Mesothelial cell of epicardium (in vitro differentiated cells): ENCODE measurements around the gene ACBD4. TPM values are rescaled to one million over a fixed set of nuclear protein-coding genes. Genes with fewer than 3 reads are reported as not detected.

Source experiments
- DNase-seq, 2 experiments: peaks; one replicate each; pipeline ENCODE4 v3.0.0; 2021; ENCODE audit warnings: low spot score in 2 of 2; ENCODE audit not compliant: unreplicated experiment in 2 of 2
- H3K27ac Mint-ChIP-seq: 2 replicates; pipeline ENCODE4 v1.8.0; 2021; ENCODE audit warnings: mixed read lengths
- H3K27me3 Mint-ChIP-seq: 2 replicates; pipeline ENCODE4 v1.8.0; 2021; ENCODE audit warnings: low read depth, mixed read lengths
- H3K36me3 Mint-ChIP-seq: 2 replicates; pipeline ENCODE4 v1.8.0; 2021; ENCODE audit warnings: mixed read lengths
- H3K4me1 Mint-ChIP-seq: 2 replicates; pipeline ENCODE4 v1.8.0; 2021; ENCODE audit warnings: mixed read lengths
- H3K4me3 Mint-ChIP-seq: 2 replicates; pipeline ENCODE4 v1.8.0; 2021; ENCODE audit warnings: mild to moderate bottlenecking, moderate library complexity, mixed read lengths
- H3K9me3 Mint-ChIP-seq: 2 replicates; pipeline ENCODE4 v1.8.0; 2021; ENCODE audit warnings: mixed read lengths
- CTCF ChIP-seq: fragments of 200-600 bp; sonication (generic); IDR thresholded peaks from one replicate; pipeline ENCODE4 v1.5.0; 2021; ENCODE audit warnings: antibody characterized with exemption; ENCODE audit not compliant: unreplicated experiment
- total RNA-seq: library from RNA; stranded (reverse); gene quantifications from 3 replicates; pipeline ENCODE4 v1.2.1, GENCODE V29; 2021

ACBD4 gene
- total RNA-seq, 1 donor from 2014 or later: 17.4 TPM

GRCh38 chr17:45104907-45105624 is 30.4 kb upstream of the ACBD4 start:
- Mint-ChIP-seq H3K9me3 (no peaks in the 10 kb centered on the region), H3K27me3 (no peaks in the 10 kb centered on the region), H3K36me3 (peaks cover 20% of the 10 kb centered on the region), H3K4me1 (peaks cover 23% of the 10 kb centered on the region), H3K27ac (no peak overlapping the region), H3K4me3 (no peak overlapping the region)
- DNase-seq: no peak
- TF ChIP-seq CTCF: no peak

- Mint-ChIP-seq H3K4me1 (peaks cover 23% of the 10 kb centered on the region), H3K9me3 (no peaks in the 10 kb centered on the region), H3K36me3 (peaks cover 20% of the 10 kb centered on the region), H3K27me3 (no peaks in the 10 kb centered on the region), H3K4me3 (no peak overlapping the region), H3K27ac (no peak overlapping the region)
- TF ChIP-seq CTCF: no peak
- no peak for DNase-seq
These were observed 29.4 kb upstream of the ACBD4 start for GRCh38 chr17:45106096-45106495.

GRCh38 chr17:45106582-45106981 is 28.9 kb upstream of the ACBD4 start:
- Mint-ChIP-seq H3K4me3 (no peak overlapping the region), H3K4me1 (peaks cover 22% of the 10 kb centered on the region), H3K27me3 (no peaks in the 10 kb centered on the region), H3K27ac (peak overlapping the region; percentile 39), H3K36me3 (peaks cover 19% of the 10 kb centered on the region), H3K9me3 (no peaks in the 10 kb centered on the region)
- TF ChIP-seq CTCF: no peak
- no peak for DNase-seq

DNA sequence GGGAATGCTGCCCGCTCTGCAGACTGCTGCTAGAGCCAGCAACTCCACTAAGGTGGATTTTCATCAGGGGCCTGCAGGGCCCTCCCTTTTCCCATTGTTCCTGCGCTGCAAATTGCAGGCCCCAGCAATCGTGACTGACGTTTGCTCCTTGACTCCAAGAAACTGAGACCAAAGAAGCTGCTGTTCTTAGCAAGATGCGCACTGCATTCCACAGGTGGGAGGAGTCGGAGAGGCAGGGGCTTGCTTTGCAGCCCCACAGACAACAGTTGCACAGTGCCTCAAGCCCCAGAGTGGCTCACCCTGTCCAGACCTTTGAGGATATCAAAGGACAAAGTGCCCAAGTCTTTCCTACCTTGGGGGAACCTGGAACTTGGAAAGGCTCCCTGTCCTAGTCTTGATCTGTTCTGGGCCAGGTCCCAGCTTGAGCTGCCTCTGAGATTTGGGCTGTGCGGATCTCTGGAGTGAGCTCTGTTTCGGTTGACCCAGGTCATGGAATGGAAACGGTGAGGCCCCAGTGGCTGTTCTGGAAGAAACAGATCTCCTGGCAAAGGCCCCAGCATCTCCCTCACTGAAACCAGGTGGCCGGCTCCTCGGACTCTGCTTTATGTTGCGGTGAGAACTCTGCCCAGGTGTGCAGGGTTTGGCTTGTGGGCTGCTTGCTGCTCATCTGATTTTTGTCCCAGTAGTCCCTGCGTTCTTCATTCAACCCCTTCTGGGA is 28.0 kb upstream of the ACBD4 start:
- Mint-ChIP-seq H3K36me3 (peaks cover 15% of the 10 kb centered on the region), H3K4me3 (no peak overlapping the region), H3K4me1 (peaks cover 13% of the 10 kb centered on the region), H3K9me3 (no peaks in the 10 kb centered on the region), H3K27me3 (no peaks in the 10 kb centered on the region), H3K27ac (peak overlapping the region; percentile 39)
- no peak for TF ChIP-seq CTCF
- no peak for DNase-seq

DNA sequence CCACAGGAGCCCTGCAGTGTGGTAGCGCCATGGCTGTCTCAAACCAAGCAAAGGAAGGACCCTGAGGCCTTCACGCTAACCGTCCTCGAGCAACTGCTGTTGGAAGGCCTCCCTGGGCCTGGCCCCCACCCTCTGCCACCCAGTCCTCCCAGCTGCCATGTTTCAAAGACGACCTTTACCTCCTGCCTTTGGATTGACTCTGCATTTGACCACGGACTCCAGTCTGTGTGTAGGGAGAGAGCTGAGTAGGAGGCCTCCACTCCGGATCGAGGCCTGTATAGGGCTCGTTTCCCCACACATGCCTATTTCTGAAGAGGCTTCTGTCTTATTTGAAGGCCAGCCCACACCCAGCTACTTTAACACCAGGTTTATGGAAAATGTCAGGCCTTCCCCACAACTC is 27.4 kb upstream of the ACBD4 start:
- no peaks in the 10 kb centered on the region for H3K9me3 Mint-ChIP-seq
- peaks cover 7% of the 10 kb centered on the region for H3K4me1 Mint-ChIP-seq
- no peak for TF ChIP-seq CTCF
- DNase-seq: no peak
- peaks cover 15% of the 10 kb centered on the region for H3K36me3 Mint-ChIP-seq
- H3K27me3 Mint-ChIP-seq: no peaks in the 10 kb centered on the region
- H3K27ac Mint-ChIP-seq: no peak overlapping the region
- H3K4me3 Mint-ChIP-seq: no peak overlapping the region
